Activated CD4-positive, alpha-beta T cell treated with anti-CD3 and anti-CD28 coated beads, Interleukin-2, Interleukin-6, amounts not matched to agents 100 ng/mL and 50 ng/mL, durations not matched to agents 16 hours and 8 hours (primary cell): ENCODE measurements around the gene KRTAP4-6.
"Not testable (repeated sequence)": the region's sequence is repeated elsewhere in the genome, so short reads cannot be mapped to it uniquely, and the experiment has no call there.

Source experiments
- DNase-seq: peaks from one replicate; pipeline ENCODE4 v3.0.0-alpha.2; 2020

KRTAP4-6 gene

GRCh38 chr17:41145261-41145660, 4.9 kb upstream of the KRTAP4-6 start:
- no peak for DNase-seq

GRCh38 chr17:41144846-41145245, 4.5 kb upstream of the KRTAP4-6 start:
- no peak for DNase-seq

DNA sequence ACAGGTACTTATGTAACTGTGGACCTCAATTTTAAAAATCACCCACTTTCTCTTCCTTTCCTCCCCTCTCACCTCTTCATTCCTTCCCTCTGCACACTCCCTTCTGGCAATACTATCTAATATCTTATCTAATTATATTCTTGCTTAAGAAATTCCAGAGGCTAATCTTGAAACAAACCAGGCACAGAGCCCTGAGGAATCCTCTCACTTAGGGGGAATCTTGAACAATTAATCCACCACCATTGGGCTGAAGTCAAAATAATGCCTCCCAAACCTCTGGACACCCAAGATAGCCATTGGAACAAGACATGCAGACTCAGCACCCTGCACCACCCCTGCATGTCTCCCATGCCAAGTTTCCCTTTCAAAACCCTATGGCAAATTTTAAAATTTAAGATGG, 1.0 kb upstream of the KRTAP4-6 start:
- DNase-seq = no peak

- not testable (repeated sequence) for DNase-seq
Observed at GRCh38 chr17:41139865-41140264, 479 bp downstream of the KRTAP4-6 start.

- no peak for DNase-seq
Observed at GRCh38 chr17:41133880-41134735, 6.2 kb downstream of the KRTAP4-6 start.

- DNase-seq = no peak
Observed at GRCh38 chr17:41131979-41132378, 8.4 kb downstream of the KRTAP4-6 start.

DNA sequence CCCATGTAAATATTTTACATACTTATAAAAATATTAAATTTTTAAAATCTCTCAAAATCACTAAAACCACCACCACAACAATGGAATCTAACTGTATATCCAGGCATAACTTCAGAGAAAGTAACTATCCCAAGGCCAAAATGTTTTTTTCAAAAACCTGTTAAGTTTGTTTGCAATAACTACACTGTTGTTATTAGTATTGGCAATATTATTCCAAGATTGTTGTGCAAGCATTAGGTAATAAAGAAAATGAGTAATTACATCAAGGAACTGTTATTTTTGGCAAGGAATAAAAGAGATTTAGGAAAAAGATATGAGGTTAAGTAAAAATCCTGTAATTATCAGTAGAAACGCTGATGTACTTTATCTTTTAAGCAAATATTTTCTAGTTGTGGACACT, 13.0 kb downstream of the KRTAP4-6 start:
- no peak for DNase-seq

DNA sequence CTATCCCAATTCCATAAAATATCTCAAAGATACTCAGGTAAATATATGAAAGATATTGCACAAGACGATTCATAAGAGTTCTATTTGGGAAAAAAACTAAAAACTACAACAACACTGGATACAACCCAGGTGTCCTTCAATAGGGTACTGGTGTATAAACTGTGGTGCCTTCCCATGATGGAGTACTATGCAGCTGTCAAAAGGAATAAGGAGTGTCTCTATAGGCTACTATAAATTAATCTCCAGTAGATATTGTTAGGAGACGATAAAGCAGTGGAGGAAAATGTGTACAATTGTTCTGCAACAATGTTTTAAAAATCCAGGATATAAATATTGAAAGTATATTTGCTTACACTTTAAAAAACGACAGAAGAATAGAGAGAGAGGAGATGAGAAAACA, 13.9 kb downstream of the KRTAP4-6 start:
- no peak for DNase-seq

GRCh38 chr17:41125064-41125463, 15.3 kb downstream of the KRTAP4-6 start:
- DNase-seq = no peak

- not testable (repeated sequence) for DNase-seq
Observed at GRCh38 chr17:41123991-41124371, 16.4 kb downstream of the KRTAP4-6 start, which contains the start of gene KRTAP4-12. KRTAP4-12 (minus strand) TSS chr17:41124182; CDS start chr17:41124122, 60 bp downstream.

DNA sequence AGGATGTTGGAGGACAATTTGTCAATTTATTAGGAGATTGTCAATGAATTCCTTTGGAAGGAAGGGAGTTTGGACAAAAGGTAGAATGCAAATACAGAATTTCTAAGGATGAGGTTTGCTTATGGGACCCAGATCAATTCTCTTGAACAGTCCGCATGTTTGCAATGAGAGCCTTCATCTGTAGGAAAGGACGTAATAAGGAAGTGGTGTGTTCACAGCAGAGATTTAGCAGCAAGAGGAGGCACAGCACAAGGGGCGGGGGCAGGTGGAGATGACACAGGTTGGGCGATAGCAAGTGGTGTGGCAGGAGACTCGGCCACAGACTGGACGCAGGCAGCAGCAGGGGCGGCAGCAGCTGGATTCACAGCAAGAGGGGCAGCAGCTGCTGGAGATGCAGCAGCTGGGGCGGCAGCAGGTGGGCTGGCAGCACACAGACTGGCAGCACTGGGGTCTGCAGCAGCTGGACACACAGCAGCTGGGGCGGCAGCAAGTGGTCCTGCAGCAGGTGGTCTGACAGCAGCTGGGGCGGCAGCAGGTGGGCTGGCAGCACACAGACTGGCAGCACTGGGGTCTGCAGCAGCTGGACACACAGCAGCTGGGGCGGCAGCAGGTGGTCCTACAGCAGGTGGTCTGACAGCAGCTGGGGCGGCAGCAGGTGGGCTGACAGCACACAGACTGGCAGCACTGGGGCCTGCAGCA, 16.9 kb downstream of the KRTAP4-6 start:
- not testable (repeated sequence) for DNase-seq

- DNase-seq = no peak
Observed at GRCh38 chr17:41121742-41122141, 18.6 kb downstream of the KRTAP4-6 start.

DNA sequence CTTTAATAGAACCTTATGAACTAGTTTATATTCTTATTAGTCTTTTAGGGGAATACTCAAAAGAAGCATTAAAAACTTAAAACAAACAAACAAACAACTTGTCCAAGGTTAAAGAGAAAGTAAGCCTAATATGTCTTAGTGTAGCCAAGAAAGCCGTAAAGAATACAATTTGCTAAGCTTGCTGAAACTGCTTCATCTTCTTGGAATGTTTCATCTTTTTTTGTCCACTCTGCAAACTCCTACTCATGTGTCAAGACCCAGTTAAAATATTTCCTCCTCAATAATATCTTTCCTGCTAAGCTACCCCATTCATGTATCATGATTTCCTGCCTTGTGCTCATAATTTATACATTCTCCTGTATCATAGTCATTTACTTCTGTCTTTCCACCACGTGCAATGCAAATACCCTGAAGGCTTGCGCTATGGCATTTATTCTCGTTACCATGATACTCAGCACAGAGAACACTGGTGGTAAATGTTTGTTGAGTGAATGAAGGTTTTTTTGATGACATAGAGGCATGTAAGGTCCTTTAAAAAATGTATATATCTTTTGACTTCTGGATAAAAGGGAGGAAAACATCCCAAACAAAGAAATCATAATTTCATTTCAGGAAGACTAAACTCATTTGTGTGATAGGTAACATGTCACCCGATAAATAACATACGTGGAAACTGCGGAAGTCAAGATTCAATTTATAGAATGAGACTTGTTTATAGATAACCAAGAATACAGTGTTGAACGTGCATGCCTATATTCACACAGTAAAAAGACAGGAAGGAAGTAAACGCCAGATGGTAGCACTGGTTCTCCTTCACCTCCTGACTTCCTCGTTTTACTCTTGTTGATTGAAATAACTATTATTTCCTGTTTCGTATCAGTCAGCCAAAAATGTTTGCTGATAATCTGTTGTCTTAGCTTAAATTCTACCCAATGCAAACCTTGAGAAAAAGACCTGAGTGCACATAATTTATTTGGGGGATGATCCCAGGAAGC, 20.4 kb downstream of the KRTAP4-6 start:
- DNase-seq = not testable (repeated sequence)

DNA sequence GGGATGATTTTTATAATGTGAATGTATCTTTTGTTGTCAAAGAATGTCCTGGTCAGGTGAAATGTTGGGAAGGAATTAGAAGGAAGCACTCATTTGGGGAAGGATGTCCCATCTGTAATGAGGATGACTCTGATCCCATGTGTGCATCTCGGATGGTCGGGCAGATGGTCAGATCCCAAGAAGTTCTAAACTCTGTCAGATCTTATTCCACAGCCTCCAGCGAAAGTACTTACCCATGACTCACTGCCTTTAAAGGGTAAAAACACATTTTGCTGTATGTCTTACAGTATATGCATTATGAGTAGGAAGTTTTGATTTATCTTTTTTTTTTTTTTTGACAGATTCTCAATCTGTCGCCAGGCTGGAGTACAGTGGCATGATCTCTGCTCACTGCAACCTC, 21.6 kb downstream of the KRTAP4-6 start:
- no peak for DNase-seq

- not testable (repeated sequence) for DNase-seq
Observed at GRCh38 chr17:41117846-41118386, 22.4 kb downstream of the KRTAP4-6 start, which contains the start of gene KRTAP4-11. KRTAP4-11 (minus strand) TSS chr17:41118373; CDS start chr17:41118315, 58 bp downstream.

DNA sequence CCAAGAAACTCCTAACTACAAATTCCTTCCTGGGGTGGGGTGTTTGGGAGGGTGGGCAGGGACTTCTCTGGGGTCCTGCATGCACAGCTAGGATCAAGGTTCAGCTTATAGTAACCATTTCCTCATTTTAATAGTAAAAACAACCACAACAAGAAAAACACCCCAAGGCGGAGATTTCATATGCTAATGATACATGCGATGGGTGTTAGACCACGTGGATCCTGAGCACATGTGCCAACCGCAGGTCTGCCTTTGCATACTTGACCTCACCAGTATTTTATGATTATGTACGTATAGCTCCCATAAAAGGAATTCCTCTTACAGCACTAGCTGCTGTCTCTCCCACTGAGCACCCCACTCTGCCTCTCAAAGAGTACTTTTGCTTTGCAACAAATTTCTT, 24.0 kb downstream of the KRTAP4-6 start:
- no peak for DNase-seq

GRCh38 chr17:41111151-41111885, 29.0 kb downstream of the KRTAP4-6 start:
- DNase-seq = no peak

DNA sequence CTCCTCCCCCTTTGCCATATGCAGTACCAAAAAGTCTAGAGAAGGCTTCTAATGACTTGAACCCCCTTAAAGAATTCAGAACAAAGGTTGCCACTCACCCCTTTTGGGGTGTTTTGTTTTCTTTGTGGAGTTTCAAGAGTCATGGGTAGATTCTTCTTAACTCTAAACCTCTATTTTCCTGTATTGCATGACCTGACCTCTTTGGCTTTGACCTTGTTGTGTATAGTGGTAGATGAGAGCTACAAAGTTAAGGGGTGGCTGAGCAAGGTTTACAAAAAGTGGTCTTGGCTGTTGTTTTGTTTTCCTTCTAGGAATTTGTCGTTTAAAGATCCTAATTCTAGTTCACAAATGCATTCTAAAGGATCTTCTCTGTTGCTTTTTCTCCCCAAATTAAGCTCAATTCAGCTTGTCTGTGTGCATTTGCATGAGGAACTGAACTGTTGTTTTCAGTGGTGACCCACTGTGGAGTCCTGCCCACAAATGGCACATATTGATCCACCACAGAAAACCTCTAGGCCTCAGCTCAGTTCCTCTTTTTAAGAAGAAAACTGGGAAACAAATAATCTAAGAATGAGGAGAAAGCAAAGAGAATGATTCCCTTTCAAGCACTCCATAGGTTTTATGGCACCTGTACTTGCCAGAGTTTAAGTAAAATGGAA, 31.5 kb downstream of the KRTAP4-6 start:
- not testable (repeated sequence) for DNase-seq

GRCh38 chr17:41107941-41108450, 32.3 kb downstream of the KRTAP4-6 start:
- DNase-seq = no peak

GRCh38 chr17:41105347-41105746, 35.0 kb downstream of the KRTAP4-6 start, which contains the start of gene KRTAP4-9:
KRTAP4-9 (plus strand) TSS chr17:41105389; CDS start chr17:41105389, 0 bp downstream.
- DNase-seq = not testable (repeated sequence)
